CD4-positive, alpha-beta T cell treated with Interleukin-4 for 1 hour (primary cell): ENCODE measurements around the gene GUCA2B.

Source experiments
- DNase-seq, 2 donors: peaks; one replicate each; pipeline ENCODE4 v3.0.0-alpha.2; 2020 to 2022

The GUCA2B gene

GRCh38 chr1:42143896-42144710 is 9.1 kb upstream of the GUCA2B start:
- DNase-seq: no peak

- DNase-seq: no peak
Measured at GRCh38 chr1:42144711-42145388, 8.4 kb upstream of the GUCA2B start.

DNA sequence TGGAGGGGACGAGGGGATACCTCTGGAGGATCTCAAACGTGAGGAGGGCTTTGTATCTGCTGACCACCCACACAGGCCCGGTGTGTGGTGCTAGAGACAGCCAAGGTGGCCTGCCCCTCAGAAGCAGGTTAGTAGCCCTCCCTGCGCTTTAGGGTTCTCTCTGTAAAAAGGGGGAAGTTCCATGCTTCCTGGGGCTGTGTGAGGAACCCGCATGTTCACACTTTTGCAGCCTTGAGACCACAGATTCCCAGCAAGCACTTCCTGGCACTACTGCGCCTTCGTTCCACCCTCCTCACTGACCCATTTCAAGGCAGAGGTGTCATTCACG is 7.9 kb upstream of the GUCA2B start:
- DNase-seq: no peak

DNA sequence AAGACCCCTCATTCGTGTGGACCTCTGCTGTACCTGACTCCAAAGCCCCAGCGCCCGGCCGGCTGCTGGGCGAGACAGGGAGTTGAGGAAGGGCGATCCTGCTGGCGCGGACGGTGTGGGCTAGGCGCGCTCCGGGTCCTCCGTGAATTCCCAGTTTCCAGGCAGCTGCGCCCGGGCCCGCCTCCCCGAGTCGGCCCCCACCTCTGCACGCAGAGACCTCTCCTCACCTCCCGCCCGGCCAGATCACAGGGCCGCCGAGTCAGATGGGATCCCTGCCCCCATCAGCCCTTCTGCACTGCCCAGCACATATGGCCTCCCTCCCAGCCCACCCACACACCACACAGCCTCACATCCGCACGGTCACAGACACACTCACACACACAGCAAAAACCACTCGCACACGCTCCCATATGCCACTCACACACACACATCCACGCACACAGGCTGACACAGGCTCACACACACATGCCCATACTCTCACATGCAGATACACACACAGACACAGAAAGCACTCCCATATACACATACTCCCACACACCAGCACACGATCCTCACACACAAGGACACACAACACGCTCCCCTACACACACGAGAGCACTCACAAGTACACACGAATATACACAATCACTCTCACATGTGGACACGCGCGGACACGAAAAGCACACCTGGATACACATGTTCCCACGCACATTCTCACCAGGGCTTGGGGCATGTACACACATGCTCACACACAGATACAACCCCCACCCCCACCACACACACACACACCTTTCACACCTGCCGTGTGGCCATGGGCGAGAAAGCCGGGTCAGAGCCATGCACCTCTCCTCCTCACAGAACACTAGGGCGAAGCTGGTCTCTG is 7.2 kb upstream of the GUCA2B start:
- DNase-seq: no peak

DNA sequence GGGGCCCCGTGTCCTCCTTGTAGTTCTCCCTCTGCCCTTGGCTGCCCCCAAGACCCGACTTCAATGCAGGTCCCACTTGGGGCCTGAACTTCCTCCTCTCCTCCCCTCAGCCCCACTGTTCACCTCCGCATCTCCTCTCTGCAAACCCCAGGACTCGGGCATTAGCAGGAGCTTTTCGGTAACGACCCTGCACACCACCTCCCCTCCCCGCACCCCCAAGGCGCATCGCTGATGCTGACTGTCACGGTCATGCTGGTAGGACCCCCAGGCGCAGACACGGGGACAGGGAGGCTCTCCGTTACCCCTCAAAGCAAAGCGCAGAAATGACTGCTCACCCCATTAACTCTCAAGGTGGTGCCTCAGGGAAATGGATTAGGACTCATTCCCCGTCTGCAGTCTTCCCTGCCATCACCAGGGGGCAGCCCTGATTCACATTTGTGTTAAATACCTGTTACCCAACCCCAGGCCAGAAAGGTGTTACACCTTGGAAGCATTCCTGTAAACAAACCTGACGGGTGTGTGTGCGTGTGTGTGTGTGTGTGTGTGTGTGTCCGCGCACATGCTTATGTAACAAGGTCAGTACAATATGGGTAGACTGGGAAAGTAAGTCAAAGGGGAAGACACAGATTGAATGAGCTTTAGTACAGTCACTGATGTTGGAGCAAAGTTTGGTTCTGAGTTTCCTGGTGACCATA is 6.4 kb upstream of the GUCA2B start:
- DNase-seq: peak; percentile 65 to 69

DNA sequence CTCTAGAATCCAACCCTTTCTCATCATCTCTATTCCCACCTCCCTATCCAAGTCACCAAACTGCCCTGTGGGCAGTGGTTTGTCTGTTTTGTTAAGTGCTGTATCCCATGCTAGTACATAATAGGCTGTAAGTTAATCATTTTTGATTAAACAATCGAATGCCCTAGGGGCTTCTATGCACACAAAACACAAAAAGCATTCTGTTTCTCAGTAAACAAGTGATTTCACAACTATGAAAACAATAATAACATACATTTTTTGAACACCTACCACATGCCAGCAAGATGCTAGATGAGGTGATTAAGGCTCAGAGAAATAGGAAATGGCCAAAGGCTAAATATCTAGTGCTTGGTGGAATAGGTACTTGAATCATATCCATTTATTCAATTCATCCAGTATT is 5.0 kb upstream of the GUCA2B start:
- DNase-seq: no peak

GRCh38 chr1:42150651-42151050 is 2.6 kb upstream of the GUCA2B start:
- DNase-seq: no peak

DNA sequence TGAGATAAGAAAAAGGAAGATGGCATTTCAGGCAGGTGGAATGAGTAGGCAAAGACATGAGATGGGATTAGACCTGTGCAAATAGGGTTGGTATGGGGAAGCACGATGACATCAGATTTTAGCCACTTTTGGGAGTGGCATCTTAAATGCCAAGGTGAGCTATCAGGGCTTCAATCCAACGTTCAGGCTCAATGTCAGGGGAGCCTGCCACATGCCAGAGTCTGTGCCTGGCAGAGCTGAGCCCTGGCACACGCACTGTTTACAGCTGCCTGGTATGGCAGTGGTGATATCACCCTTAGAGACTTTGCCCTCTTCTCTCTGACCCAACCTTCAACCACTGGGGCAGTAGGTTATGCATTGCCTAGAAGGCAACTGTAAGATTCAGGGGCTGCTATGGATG is 1.1 kb upstream of the GUCA2B start:
- no peak for DNase-seq

DNA sequence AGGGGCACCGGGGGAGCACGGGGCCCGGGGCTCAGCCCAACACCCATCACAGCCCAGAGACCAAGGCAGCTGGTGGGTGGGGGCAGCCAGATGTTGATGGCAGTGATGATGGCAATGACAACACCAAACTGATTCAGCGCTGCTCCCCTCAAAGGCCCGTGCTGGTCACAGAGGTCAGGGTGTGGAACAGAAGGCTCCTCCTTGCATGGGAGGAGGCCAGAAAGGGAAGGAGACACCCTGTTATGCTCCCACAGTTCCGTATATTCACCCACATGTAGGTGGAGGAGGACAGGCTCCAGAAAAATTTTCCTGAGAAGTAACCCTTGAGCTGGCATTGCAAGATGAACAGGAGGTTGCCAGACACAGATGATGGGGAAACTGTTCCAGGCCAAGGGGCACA is 414 bp downstream of the GUCA2B start:
- no peak for DNase-seq

DNA sequence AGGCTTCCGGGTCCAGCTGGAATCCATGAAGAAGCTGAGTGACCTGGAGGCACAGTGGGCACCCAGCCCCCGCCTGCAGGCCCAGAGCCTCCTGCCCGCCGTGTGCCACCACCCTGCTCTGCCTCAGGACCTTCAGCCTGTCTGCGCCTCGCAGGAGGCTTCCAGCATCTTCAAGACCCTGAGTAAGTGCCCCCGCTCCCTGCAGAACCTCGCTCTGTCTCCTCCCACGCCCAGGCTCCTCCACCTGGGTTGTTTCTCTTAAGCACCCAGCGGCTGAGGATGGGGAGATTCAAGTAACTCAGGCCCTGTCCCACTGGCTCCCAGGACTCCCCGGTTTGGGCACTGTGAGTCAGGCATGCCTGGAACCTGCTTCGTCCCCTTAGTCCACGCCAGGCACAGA is 1.5 kb downstream of the GUCA2B start:
- no peak for DNase-seq

GRCh38 chr1:42155362-42155761 is 2.2 kb downstream of the GUCA2B start:
- DNase-seq: no peak

DNA sequence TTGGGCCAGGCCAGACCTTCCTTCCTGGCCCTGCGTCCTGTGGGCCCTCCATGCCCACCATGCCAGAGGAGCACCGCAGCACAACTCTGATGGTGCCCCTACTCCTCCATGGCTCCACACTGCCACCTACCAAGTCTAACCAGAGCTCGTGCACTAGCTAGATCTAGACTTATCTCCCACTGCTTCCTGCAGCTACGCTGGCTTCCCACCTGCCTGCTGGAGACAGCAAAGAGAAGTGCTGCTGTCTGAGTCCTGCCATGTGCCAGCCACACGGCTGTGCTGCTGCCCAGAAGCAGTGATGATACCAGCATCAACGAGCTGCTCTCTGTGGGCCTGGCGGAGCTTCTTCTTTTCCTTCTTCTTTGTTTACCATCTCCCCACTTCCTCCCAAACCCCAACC is 4.5 kb downstream of the GUCA2B start:
- DNase-seq: no peak

DNA sequence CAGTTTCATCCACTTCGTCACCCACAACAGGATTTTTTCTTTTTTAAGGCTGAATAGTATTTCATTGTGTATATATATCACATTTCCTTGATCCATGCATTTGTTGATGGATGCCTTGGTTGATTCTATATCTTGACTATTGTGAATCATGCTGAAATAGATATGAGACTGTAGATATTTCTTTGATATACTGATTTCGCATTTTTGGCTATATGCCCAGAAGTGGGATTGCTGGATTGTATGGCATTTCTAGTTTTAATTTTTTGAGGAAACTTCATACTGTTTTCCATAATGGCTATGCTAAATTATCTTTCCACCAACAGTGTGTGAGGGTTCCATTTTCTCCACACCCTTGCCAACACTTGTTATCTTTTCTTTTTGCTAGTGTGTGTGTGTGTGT is 5.0 kb downstream of the GUCA2B start:
- no peak for DNase-seq

DNA sequence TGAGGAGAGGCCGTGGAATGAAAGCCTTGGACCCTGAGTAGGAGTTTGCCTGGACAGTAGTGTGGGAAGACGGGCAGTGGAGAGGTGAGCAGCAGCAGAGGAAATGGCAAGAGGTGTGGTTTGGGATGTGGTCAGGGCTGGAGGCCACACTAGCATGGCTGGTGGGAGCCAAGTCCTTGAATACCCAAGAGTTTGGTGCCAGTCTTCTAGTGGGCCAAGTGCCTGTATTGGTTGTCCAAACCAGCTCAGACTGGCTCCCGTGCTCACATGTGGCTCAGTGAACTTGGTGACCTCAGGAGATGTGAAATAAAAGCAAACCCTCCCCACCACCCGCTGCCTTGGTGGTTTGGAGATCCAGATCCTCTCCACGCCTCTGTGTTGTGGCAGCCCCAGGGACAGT is 9.0 kb downstream of the GUCA2B start:
- DNase-seq: no peak

GRCh38 chr1:42163114-42163513 is 9.9 kb downstream of the GUCA2B start:
- DNase-seq: no peak

GRCh38 chr1:42163536-42164503 is 10.6 kb downstream of the GUCA2B start:
- DNase-seq: no peak

- DNase-seq: no peak
Measured at GRCh38 chr1:42164551-42165420, 11.6 kb downstream of the GUCA2B start, which contains the start of gene GUCA2A. Gene GUCA2A (minus strand): TSS chr1:42164745. CDS start chr1:42164712, 33 bp downstream.

DNA sequence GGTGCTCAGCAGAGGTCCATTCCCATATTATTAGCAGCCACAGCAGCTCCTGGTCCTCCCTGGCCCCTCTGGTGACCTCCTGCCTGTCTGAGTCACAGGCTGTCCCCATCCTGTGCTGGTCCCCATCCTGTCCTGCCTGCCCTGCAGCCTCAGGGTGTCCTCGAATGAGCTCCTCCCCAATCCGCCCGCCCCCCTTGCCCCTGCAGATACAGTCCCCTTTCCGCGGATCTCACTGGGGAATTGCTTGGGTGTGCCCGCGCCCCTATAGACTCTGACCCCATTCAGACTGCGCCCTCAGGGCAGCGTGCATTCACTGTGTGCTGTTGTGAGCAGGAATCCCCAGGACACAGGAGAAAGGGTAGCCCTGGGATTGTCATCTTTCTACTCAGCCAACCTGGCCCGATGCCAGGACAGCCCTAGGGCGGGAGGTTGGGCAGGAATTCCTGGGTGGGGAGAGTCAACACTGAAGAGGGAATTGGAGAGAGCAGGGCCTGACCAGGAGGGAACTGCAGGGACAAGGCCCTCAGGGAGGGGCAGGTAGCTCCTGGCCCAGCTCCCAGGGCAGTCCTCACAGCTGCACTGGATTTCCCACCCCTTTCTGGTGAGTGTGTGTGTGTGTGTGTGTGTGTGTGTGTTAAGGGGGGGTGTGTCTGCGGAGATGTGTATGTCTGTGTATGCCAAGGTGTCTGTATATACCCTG is 12.5 kb downstream of the GUCA2B start:
- DNase-seq: no peak

GRCh38 chr1:42167611-42168390 is 14.6 kb downstream of the GUCA2B start:
- DNase-seq: no peak

DNA sequence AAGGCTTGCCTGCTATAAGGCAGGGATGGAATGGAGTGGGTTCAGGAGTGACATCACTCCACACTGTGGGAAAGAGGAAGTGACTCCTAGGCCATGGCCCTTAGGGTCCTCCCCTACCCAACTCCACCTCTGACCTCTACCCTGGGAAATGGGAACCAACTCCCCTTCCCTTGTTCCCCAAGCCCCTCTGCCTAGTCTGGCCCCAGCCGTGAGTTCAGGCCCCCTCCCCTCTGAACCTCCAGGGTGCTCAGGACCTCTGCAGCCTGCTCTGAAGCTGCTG is 15.1 kb downstream of the GUCA2B start:
- DNase-seq: peak in 1 of 2 donors; percentile 19
